HG03342 (cell line): Measurements from ENCODE around the gene GRM7.

Experiments
- ATAC-seq: cut with Tn5 transposase; IDR thresholded peaks from one replicate; pipeline ENCODE4 v1.9.1; 2021; ENCODE audit warnings: mild to moderate bottlenecking, moderate library complexity; ENCODE audit not compliant: unreplicated experiment

GRM7 gene

GRCh38 chr3:7697548-7697947 lies 836.6 kb downstream of the GRM7 start:
- ATAC-seq = no peak

- ATAC-seq = no peak
These were observed 839.6 kb downstream of the GRM7 start for GRCh38 chr3:7700539-7700938.

GRCh38 chr3:7700977-7701376 lies 840.1 kb downstream of the GRM7 start:
- ATAC-seq = no peak

GRCh38 chr3:7707187-7707586 lies 846.3 kb downstream of the GRM7 start:
- no peak for ATAC-seq

GRCh38 chr3:7709376-7710082 lies 848.6 kb downstream of the GRM7 start:
- ATAC-seq = no peak

- no peak for ATAC-seq
These were observed 849.4 kb downstream of the GRM7 start for GRCh38 chr3:7710284-7710683.

GRCh38 chr3:7713724-7714123 lies 852.8 kb downstream of the GRM7 start:
- ATAC-seq = no peak

- ATAC-seq = no peak
These were observed 859.9 kb downstream of the GRM7 start for GRCh38 chr3:7720649-7721297.

- ATAC-seq = no peak
These were observed 861.0 kb downstream of the GRM7 start for GRCh38 chr3:7721869-7722268.

GRCh38 chr3:7728566-7729519 lies 867.9 kb downstream of the GRM7 start:
- no peak for ATAC-seq

- no peak for ATAC-seq
These were observed 873.0 kb downstream of the GRM7 start for GRCh38 chr3:7733933-7734332.

GRCh38 chr3:7734456-7734855 lies 873.5 kb downstream of the GRM7 start:
- ATAC-seq = no peak

GRCh38 chr3:7737263-7737662 lies 876.3 kb downstream of the GRM7 start:
- no peak for ATAC-seq

- no peak for ATAC-seq
These were observed 878.8 kb downstream of the GRM7 start for GRCh38 chr3:7739754-7740153.

GRCh38 chr3:7740458-7740857 lies 879.5 kb downstream of the GRM7 start:
- ATAC-seq = no peak

- no peak for ATAC-seq
These were observed 883.9 kb downstream of the GRM7 start for GRCh38 chr3:7744850-7745249.

- ATAC-seq = no peak
These were observed 884.8 kb downstream of the GRM7 start for GRCh38 chr3:7745711-7746110.

- no peak for ATAC-seq
These were observed 889.2 kb downstream of the GRM7 start for GRCh38 chr3:7749931-7750695.

- no peak for ATAC-seq
These were observed 891.1 kb downstream of the GRM7 start for GRCh38 chr3:7752005-7752404.

- ATAC-seq = no peak
These were observed 893.9 kb downstream of the GRM7 start for GRCh38 chr3:7754653-7755441.
